ENCODE data around the gene ADGRL2.

The ADGRL2 gene

DNA sequence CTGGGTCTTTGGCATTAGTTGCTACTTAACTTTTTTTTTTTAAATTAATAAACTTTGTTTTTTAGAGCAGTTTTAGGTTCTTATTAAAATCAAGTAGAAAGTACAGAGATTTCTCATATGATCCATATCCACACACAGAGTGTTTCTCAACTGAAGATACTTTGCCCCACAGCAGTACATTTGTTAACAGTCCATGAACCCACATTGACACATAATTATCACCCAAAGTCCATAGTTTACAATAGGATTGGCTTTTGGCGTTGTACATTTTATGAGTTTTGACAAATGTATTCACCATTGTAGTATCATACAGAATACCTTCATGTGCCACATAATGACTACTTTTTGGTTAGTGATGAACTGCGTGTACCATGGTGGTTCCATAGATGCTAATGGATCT is 106.8 kb downstream of the ADGRL2 start:
- no peak for DNase-seq (ENCODE audit: low read depth in 2 of 2)

DNA sequence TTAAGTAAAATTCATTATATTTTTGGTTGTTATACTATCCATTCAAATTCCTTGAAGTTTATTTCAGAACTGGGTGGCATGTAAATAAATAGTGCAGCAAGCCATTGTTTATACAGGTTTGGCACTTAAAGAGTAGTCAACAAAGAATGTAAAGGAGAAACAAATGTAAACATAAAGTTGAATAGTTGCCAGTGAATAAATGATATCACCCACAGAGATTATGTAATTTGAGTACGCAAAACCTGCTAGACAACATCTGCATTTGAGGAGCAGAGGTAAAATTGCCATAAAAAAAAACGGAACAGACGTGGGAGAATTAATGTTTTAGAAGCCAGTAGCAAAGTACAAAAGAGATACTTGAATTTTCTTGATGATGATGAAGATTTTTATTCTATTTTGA is 111.6 kb downstream of the ADGRL2 start:
- DNase-seq (ENCODE audit: low read depth in 2 of 2) = no peak

DNA sequence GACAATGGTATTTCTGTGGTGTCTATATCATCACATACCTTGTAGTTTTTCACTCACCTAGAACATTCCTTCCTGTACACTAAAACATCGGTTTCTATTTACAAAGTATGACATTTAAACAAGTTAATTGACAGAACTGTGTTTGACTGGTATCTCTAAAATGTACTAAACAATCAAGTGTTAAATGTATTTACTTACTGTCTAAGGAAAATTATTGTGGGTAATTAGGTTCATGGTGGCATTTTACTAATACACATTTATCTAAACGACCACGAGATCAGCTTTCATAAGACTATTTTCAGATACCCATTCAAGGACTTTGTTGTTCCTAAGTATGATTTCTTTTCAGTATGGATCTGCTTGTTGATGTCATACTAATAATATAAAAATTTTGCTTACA is 115.2 kb downstream of the ADGRL2 start:
- DNase-seq (ENCODE audit: low read depth in 2 of 2) = no peak

DNA sequence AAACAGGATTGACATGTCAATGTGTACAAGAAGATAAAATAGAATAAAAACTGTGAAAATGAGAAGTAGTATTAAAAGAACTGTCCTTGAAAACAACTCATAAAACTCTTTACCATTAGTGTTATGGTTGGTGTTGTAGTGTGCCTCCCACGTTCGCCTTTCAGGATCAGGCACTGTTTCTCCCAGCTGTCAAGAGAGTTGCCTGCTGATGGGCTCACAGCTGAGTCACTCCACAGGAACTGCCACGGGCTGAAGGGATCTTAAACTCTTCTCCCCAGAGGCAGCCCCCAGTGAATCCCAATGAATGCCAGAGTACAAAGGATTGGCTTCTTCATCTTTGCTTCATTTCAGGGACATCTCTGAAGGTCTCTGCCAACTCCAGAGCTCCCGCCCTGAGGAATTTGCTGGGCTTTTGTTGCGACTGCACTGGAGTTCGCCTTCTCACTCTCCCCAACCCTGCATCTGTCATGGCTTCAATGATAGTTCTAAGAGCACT is 119.6 kb downstream of the ADGRL2 start:
- no peak for DNase-seq (ENCODE audit: low read depth in 2 of 2)

DNA sequence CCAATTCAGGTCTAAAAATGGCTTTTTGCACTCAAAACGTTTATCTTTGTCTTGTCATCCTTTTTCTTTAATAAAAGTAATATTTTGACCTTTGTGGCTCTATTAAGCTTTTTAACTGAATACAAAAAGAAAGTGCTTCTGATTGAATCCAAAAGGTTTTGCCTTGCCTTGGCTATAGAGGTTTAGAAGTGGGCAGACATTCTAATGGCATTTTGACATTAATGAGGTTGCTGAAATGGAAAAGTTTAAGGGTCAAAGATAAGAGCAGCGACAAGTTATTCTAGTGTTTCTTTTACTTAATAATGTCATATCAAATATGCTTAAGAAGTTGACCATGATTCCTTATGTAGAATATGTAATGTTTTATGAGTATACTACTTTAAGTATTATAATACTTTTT is 120.2 kb downstream of the ADGRL2 start:
- no peak for DNase-seq (ENCODE audit: low read depth in 2 of 2)

DNA sequence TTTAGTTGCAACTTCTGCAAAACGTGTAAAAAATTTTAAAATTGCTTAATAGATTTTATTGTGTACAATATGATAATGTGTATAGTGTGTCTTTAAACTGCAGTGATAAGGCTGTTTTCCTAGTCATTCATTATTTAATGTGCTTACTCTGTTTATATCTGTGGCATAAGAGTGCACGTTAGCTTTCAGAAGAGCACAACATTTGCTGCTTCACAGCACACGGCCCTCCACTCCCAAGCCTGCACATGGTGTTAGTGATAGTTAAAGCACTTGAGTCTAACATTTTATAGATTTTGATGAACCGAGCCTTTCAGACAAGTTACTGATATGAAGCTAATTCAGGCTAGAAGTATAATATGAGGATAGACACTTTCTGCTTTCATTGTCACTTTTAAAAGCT is 120.6 kb downstream of the ADGRL2 start:
- DNase-seq (ENCODE audit: low read depth in 2 of 2) = no peak

DNA sequence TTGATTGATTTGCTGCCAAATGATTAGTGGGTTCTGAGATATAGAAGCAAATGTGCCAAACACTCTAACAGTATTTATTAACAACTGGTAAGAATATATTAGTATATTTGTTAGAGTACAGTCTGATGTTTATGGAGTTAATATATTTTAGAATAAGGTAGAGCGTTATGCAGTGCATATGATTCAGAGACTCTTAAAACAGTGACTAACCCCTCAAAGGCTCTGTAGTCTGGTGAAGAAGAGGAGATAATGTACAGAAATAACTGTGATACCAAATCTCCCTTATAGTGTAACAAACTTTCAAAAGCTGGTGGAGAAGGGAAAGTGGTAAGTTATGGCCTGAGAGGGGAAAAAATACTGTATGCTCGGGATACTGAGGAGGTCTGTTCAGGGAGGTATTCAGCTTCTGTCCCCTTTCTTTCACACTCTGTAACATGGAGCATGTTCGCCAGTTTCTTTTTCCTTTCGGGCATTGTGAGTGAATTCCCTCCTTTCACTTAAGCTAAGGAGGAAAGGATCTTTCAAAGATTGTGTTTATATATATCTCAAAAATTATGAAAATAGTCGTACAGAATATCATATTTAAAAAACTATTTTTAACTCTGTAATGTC is 121.2 kb downstream of the ADGRL2 start:
- no peak for DNase-seq (ENCODE audit: low read depth in 2 of 2)

DNA sequence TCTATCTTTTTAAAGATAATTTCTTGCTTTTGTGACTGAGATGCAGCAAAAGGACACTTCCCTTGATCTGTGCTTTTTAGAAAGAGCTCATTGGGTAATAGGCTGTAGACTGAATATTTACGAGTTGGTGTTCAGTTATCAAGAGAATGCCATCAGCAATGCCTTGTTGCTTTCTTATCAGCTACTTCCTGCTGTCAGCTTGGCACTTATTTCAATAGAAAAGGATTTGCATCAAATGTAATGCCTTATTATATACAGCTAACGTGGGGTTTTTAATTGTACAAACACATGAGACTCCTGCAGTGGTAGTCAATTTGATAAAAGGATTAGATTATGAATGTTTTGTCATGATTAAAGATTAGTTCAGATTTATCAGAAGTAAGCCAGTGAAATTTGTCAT is 122.2 kb downstream of the ADGRL2 start:
- no peak for DNase-seq (ENCODE audit: low read depth in 2 of 2)

DNA sequence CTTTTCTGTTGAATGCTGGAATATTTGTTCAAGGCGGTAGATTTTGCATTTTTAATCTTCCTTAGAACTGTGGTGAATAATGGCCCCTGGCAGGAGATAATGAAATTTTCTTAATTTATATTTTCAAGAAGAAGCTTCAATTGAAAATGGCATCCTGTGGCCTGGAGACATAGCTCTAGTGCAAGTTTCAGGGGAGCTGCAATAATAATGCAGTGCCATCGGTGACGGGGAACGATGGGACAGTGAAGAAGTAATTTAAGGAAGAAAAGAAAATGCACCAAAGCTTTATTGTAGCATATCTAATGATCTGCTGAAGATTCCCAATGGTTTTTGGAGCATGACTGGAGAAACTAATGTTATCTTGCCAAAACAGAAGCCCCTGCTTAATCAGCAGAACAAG is 128.4 kb downstream of the ADGRL2 start:
- DNase-seq (ENCODE audit: low read depth in 2 of 2) = no peak

DNA sequence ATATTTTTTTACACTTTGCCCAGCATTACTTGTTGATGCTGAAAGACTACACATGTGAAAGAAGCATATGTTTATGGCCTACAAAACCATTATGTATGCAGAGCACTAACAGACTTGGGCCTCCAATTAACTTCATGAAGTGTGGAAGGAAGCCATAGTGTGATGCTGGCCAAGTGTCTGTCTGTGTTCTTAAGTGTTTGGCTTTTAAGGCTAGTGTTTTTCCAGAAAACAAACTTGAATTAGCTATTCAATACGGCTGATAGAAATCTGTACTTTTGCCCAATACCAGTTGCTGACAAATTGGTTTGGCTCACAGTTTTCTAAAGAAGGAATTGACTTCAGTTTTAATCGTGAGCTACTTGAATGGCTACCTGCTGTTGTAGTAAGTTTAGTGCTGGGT is 136.1 kb downstream of the ADGRL2 start:
- DNase-seq (ENCODE audit: low read depth in 2 of 2) = no peak

DNA sequence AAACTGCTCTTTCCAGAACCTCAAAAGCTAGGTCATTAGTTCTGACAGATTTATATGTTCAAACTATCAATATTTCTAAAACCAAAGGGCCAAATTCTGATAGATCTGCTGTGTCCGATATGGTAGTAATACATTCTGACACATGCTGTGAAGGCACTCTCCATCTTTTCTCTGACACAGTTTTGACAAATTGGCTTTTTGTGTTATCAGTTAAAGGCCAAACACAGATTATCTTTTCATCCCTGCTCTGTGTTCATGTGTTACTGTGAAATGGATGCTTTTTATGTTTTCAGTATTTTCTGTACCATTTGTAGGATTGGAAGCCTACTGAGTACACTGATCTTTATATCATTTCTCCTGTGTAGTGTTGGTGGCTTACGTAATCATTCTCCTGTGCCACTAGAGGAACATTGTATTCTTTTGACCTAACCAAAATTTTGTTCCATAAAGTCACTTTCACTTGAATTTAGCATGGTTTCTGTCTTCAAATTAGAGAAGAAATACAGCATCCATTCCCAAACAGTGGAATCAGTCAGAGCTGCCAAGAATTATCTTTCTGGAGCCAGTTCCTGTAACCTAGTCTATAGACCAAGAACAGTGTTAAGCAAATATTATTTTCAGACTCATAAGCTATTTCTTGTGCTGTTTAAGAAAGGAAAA is 137.2 kb downstream of the ADGRL2 start:
- no peak for DNase-seq (ENCODE audit: low read depth in 2 of 2)

DNA sequence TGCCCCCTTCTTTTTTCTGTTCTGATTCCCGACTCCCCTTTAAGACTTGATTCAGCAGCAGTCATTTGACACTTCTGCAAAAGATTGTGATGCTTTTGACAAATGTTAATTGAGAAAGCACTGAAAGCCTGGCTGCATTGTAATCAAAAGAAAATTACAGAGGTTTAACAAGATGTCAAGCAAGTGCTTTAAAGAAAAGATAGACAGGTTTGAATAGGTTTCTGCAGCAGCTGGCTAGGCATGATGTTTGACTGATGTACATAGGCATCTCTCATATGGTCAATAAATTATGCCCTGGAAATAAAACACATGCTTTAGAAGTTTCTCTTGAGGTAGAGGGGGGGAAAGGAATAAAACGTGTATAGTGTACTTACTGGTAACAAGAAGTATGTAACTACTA is 147.8 kb downstream of the ADGRL2 start:
- no peak for DNase-seq (ENCODE audit: low read depth in 2 of 2)

DNA sequence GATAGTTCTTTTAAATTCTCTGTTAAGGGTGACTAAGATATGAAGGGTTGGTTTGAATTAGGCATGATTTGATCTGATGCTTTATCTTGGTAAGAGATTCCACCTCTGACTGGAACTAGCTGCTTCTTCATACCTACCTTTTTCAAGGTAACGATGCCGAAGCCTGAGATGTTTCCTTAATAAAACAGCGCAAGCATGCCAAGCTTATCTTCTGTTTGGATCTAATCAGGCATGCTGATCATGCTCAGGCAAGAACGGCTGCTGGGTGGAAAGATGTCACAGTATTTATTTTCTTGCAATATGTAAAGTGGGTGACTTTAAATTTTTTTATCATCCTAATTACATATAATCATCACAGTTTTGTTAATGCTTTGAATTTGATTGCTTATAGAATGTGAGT is 148.7 kb downstream of the ADGRL2 start:
- no peak for DNase-seq (ENCODE audit: low read depth in 2 of 2)

DNA sequence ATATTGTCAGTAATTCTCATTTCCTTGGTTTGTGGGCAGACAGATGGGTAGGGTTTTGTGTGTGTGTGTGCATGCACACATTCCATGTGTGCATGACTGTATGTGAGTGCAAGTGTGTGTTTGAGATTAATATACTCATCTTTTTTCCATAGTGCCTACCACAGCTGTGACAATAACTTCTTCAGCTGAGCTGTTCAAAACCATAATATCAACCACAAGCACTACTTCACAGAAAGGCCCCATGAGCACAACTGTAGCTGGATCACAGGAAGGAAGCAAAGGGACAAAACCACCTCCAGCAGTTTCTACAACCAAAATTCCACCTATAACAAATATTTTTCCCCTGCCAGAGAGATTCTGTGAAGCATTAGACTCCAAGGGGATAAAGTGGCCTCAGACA is 149.3 kb downstream of the ADGRL2 start:
- no peak for DNase-seq (ENCODE audit: low read depth in 2 of 2)

DNA sequence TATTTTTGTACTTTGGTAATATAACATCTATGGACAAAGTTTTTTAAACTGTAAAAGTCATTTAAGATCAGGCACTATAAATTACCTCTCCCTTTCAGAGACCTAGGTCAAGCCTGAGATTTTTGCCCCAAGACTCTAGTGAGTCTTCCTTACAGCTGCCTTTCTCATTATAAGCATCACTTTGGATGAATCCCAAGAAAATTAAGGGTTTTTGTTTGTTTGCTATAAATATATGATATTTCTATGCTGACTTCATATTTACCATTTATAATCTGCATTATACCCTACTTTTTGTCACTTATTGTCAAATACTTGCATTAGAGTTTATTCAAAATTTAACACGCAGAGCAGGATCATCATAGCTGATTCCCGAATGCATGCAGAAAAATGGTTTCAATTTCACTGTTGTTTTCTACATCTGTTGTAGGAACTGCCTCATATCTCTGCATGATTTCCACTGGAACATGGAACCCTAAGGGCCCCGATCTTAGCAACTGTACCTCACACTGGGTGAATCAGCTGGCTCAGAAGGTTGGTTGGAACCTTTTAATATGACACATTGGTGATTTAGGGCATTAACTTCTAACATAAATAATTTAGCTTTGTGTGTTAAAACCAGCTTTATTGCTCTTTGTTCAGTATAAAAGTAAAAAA is 150.0 kb downstream of the ADGRL2 start:
- no peak for DNase-seq (ENCODE audit: low read depth in 2 of 2)

DNA sequence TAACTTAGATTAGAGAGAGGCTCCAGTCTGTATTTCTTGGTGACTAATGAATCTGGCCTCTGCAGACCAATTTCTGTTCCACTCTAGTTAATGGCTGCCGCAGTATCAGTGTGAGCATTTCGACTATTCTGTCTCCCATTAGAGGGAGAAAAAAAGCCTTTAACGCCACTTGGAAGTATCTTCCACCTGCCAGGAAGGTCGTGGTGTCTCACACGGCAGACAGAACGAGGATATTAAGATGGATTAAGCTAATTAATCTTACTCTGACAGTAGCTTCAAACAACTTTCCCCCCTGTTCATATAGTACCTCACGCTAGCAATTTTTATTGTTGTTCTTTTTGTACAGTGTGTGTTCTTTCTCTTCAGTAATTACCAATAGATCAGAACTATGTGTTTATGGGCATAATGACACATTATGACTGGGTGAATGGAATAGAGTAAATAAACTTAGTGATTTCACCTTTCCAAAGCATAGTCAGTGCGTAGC is 153.8 kb downstream of the ADGRL2 start:
- no peak for DNase-seq (ENCODE audit: low read depth in 2 of 2)

DNA sequence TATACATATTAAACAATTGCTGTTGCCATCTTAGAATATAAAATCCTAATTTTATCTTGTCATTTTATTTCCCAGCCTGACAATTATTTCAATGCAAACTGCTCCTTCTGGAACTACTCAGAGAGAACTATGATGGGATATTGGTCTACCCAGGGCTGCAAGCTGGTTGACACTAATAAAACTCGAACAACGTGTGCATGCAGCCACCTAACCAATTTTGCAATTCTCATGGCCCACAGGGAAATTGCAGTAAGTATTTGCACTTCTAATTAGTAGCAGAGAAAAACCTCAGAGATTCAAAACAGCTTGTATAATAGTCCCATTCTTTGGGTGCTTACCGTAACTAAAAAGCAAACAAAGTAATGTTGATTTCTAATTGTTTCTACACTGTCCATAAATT is 167.2 kb downstream of the ADGRL2 start:
- no peak for DNase-seq (ENCODE audit: low read depth in 2 of 2)

DNA sequence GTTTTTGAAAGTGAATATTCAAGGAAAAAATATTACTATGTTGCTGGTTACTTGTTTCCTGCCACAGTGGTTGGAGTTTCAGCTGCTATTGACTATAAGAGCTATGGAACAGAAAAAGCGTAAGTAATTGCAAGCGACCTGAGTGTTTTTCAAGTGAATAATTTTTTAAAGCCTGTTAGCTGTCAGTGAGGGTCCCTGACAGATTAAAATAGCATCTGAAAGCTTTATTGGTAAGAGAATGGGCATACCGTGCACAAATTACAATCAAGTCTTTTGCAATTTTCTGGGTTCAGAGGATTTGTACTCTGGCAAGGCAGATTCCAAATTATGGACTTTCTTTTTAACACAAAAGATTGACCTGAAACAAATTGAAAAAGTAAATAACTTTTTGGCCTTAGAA is 169.7 kb downstream of the ADGRL2 start:
- DNase-seq (ENCODE audit: low read depth in 2 of 2) = no peak

DNA sequence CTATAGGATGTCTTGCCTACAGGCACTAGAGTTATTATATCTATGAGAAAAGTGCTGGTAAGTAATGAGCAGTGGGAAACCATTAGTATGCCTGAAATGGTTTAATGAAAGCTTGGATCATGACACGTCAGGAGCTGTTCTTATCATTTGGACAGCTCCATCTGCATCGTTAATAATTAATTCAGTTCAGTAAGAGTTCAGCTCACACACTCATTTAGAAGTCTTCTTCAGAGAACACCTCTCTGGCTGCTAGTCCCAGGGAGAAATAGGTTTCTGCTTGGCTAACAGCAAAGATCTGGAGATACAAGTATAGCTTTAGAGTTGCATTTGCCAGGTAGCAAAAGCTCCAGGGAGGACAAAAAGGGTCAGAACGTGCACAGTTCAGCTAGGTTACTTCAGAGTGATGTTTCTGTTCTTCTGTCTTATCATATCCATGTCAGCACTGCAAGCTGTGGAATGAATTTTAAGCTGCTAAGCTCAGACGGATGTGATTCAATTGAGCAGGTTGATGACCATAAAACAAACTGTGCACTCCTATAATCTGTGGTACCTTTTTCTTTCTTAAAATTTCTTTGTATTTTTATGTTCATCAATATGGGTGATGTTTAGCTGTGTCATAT is 173.6 kb downstream of the ADGRL2 start:
- DNase-seq (ENCODE audit: low read depth in 2 of 2) = no peak

DNA sequence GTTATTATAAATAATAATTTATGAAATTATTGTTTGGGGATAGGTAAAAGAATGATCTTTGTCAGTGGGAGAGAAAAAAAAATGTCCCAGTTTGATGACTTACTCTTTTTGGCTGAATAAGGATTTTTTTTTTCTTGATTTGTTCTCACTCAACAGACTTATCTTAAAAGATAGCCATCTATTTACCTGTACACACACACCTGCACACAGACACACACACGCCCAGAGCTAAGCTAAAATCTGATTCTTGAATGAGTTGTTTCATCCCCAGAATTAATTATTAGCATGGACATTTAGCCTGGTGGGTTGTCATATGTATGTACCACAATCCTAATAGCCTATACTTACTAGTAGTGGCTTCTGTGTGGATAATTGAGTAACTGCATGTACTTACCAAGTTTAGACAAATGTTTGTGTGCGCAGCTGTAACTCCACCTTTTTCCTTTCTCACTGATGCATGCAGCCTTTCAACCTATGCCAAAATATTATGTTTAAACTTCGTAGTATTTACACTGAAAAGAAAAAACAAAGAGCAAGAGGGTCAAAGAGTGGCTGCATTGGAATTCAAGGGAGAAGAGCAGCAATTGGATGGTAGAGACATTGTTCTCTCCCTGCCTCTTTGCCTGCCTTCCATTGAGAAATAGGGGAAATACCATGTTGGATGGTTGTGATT is 174.3 kb downstream of the ADGRL2 start:
- DNase-seq (ENCODE audit: low read depth in 2 of 2) = no peak

DNA sequence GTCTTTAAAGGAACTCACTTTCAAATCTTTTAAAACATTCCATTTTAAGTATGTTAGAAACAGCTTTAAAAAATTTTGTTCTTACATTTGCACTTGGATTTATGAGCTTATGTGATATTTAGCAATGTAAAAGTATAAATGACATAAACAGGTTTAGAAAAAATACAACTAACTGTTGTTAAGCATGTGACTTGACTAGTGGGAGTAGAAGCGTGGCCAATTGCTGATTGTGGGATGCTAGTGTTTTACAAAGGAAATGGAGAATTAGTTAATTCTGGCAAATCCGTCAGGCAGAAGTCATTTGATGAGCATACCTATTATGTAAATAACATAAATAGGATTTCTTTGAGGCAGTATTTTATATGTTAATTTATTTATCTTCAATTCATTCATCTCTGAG is 175.8 kb downstream of the ADGRL2 start:
- no peak for DNase-seq (ENCODE audit: low read depth in 2 of 2)

DNA sequence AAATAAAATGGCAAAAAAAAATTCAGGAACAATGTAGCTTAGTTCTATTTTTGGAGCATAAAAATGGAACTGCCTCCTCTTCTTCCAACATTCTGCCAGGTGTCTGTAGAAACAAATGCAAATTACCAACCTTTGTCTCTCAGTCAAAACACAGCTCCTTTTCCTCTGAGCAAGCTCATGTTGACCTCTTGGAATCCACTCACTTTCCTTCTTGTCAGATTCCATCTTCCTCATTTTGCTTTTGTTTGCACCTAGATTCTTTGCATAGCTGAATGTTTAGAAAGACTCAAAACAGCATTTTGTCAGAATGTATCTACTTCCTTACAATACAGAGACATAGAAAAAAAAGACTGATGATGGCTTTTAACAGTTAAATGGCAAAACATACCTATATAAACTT is 178.2 kb downstream of the ADGRL2 start:
- DNase-seq (ENCODE audit: low read depth in 2 of 2) = no peak
